ENCODE measurements around the gene SPATA32.

DNA sequence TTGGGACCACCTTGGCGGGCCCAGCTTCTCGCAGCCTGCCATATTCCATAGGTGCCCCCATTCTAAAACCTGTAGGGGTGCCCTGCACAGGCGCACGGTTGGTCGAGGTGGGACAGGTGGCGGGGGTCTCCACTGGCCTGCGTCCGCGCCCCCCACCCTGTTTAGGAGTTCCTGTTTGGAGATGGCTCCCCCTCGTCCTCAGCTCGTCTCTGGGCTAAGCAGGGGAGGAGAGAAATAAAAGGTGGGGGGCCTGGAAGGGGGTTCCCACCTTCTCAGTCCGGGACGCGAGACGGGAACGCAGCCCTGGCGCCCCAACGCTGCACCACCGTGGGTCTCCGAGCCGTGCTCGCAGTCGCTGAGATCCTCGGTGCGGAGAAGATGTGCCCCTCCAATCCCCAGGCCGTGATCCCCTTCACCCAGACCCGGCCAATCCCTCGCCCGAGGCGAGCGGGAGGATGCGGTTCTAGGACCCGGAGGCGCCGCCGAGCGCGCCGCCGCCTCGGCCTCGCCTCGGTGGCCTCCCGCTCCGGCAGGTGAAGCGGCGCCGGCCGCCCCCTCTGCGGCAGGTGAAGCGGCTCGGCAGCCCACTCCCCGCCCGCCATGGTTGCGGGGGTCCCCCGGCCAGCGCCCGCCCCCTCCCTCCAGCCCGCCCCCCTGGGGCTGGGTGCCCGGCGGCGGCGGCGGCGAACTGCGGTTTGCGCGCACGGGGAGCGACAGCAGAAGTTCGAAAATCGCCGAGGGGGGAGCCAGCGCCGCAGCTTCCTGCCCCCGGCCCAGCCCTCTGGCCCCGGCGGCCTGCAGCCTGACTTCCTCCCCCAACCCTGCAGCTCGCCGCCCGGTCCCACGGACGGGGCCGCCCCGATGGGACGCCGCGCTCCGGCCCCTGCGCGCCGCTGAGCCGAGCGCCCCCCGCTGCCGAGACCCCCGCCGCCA lies 40.5 kb downstream of the SPATA32 start, which contains the start of gene FMNL1:
- peak; percentile 16 for TF ChIP-seq POLR2A (IDR thresholded peaks at IDR 0.05)
- TF ChIP-seq, protein P1, sequence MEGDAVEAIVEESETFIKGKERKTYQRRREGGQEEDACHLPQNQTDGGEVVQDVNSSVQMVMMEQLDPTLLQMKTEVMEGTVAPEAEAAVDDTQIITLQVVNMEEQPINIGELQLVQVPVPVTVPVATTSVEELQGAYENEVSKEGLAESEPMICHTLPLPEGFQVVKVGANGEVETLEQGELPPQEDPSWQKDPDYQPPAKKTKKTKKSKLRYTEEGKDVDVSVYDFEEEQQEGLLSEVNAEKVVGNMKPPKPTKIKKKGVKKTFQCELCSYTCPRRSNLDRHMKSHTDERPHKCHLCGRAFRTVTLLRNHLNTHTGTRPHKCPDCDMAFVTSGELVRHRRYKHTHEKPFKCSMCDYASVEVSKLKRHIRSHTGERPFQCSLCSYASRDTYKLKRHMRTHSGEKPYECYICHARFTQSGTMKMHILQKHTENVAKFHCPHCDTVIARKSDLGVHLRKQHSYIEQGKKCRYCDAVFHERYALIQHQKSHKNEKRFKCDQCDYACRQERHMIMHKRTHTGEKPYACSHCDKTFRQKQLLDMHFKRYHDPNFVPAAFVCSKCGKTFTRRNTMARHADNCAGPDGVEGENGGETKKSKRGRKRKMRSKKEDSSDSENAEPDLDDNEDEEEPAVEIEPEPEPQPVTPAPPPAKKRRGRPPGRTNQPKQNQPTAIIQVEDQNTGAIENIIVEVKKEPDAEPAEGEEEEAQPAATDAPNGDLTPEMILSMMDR (IDR thresholded peaks at IDR 0.05): no peak
